Esophagus muscularis mucosa (tissue), 3 donors: ENCODE measurements around the gene PNMA6E.

Experiments used
- POLR2A ChIP-seq: fragments of 450-650 bp; IDR thresholded peaks from one replicate; pipeline ENCODE4 v1.6.1; 2017; ENCODE audit warnings: antibody characterized with exemption, moderate library complexity, mild to moderate bottlenecking, low read depth
- TF ChIP-seq, protein P1 (sequence below), 3 experiments: fragments of 200-600 bp in 2 of 3; fragments of 450-650 bp in 1 of 3; sonication (generic) in 2 of 3; IDR thresholded peaks; one replicate each; pipeline ENCODE4 v1.5.1; 2017 to 2019; ENCODE audit warnings: antibody characterized with exemption in 3 of 3, mild to moderate bottlenecking in 2 of 3, moderate library complexity in 1 of 3

DNA sequence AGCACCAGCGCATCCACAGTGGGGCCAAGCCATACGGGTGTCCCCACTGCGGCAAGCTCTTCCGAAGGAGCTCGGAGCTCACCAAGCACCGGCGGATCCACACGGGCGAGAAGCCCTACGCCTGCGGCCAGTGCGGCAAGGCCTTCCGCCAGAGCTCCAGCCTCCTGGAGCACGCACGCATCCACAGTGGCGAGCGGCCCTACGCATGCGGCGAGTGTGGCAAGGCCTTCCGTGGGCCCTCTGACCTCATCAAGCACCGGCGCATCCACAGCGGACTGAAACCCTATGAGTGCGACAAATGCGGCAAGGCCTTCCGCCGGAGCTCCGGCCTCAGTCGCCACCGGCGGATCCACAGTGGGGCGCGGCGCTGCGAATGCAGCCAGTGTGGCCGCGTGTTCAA, 53.6 kb downstream of the PNMA6E start:
- TF ChIP-seq, protein P1, sequence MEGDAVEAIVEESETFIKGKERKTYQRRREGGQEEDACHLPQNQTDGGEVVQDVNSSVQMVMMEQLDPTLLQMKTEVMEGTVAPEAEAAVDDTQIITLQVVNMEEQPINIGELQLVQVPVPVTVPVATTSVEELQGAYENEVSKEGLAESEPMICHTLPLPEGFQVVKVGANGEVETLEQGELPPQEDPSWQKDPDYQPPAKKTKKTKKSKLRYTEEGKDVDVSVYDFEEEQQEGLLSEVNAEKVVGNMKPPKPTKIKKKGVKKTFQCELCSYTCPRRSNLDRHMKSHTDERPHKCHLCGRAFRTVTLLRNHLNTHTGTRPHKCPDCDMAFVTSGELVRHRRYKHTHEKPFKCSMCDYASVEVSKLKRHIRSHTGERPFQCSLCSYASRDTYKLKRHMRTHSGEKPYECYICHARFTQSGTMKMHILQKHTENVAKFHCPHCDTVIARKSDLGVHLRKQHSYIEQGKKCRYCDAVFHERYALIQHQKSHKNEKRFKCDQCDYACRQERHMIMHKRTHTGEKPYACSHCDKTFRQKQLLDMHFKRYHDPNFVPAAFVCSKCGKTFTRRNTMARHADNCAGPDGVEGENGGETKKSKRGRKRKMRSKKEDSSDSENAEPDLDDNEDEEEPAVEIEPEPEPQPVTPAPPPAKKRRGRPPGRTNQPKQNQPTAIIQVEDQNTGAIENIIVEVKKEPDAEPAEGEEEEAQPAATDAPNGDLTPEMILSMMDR (IDR thresholded peaks at IDR 0.05) = no peak
- no peak for TF ChIP-seq POLR2A
